ENCODE data around the gene MSRB3.

The MSRB3 gene

DNA sequence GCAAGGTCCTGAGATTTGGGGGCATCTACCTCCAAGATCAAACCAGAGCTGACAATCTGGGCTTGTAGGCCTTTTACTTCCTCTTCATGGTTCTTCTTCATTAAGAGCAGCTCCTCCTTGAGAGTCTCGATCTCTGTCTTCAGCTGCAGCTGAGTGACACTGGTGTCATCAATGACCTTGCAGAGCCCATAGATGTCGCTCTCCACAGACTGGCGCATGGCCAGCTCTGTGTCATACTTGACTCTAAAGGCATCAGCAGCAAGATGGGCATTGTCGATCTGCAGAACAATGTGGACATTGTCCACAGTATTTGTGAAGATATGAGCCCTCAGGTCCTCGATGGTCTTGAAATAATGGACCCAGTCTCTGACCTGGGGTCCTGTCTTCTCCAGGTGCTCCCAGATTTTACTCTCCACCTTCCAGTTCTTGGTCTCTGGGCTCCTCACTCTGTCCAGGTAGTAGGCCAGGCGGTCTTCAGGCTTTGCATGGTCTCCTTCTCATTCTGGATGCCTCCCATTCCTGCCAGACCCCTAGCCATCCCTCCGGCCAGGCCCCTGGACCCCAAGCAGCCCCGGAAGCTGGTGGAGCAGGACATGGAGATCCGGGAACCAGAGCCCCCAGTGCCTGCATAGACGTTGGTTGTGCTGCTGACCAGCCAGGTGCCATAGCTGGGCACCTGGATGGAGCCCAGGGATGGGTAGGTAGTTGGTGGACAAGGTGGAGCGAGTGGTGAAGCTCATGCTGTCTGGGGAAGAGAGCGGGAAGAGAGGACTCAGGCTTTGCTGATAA lies 141.0 kb downstream of the MSRB3 start:
- peaks cover 3% of the 10 kb centered on the region for H3K4me1 ChIP-seq (ENCODE audit: control insufficient read depth, insufficient read depth, low read length, unreplicated experiment)

DNA sequence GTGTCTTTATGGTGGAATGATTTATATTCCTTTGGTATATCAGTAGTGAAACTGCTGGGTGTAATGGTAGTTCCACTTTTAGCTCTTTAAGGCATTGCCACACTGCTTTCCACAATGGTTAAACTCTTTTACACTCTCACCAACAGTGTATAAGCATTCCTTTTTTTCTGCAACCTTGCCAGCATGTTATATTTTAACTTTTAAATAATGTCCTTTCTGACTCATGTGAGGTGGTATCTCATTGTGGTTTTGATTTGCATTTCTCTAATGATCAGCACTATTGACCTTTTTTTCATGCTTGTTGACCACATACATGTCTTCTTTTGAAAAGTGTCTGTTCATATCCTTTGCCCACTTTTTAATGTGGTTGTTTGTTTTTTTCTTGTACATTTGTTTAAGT lies 142.5 kb downstream of the MSRB3 start:
- Histone ChIP-seq H3K27me3 (ENCODE audit: insufficient read depth, low read length) (no peaks in the 10 kb centered on the region), H3K36me3 (ENCODE audit: insufficient read depth, low read length) (peaks cover 20% of the 10 kb centered on the region), H3K4me1 (ENCODE audit: control insufficient read depth, insufficient read depth, low read length, unreplicated experiment) (no peaks in the 10 kb centered on the region), H3K27ac (ENCODE audit: low read depth, low read length) (no peak overlapping the region), H3K79me2 (ENCODE audit: control insufficient read depth, insufficient read depth, low read length, unreplicated experiment) (no peaks in the 10 kb centered on the region), H3K4me3 (ENCODE audit: low read depth, low read length) (no peak overlapping the region), H2AFZ (ENCODE audit: low read length, unreplicated experiment) (no peak overlapping the region)

More for the DNA sequence above, 141.0 kb downstream of the MSRB3 start:
- H3K79me2 ChIP-seq (ENCODE audit: control insufficient read depth, insufficient read depth, low read length, unreplicated experiment), result no peaks in the 10 kb centered on the region
- H2AFZ ChIP-seq (ENCODE audit: low read length, unreplicated experiment), result no peak overlapping the region
- no peaks in the 10 kb centered on the region for H3K27me3 ChIP-seq (ENCODE audit: insufficient read depth, low read length)
- no peak overlapping the region for H3K4me3 ChIP-seq (ENCODE audit: low read depth, low read length)
- H3K27ac ChIP-seq (ENCODE audit: low read depth, low read length), result no peak overlapping the region
- peaks cover 15% of the 10 kb centered on the region; the same call in 1 of the 2 replicates for H3K36me3 ChIP-seq (ENCODE audit: insufficient read depth, low read length)

DNA sequence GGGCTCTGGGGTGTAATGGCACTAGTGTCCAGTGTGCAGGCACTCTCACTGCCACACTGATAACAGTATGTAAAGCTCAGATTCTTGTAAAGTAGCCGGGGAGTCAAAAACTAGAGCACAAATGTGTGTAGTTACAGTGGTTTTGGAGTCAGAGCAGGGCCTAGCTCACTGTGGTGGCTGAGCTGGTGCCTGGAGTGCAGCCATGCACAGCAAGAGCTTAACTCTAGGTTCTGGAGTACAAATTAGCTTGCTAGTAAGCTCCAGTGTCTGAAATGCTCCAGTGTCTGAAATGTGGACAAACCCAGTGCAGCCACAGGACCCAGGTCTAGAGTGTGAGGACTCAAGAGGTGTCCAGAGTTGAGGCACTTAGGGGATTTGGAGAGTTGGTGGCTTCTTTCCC lies 149.2 kb downstream of the MSRB3 start:
- Histone ChIP-seq H3K4me3 (ENCODE audit: low read depth, low read length) (no peak overlapping the region), H3K27ac (ENCODE audit: low read depth, low read length) (no peak overlapping the region)

DNA sequence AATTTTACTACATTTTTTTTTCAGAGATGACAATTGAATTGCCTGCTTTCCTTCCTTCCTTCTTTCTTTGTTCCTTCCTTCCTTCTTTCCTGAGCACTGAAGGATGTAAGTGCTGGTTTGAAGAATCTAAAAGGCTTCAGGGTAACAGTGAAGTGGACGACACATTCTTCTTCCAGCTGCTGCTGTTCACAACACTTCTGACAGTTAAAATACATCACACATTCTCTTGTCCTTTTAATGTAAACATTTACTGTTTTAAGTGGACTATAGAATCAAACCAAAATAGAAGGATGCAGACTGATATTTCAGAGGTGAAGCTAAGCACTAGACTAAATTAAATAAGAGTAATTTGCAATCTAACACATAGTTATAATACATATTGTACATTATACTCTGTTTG lies 151.5 kb downstream of the MSRB3 start:
- Histone ChIP-seq H3K4me1 (ENCODE audit: control insufficient read depth, insufficient read depth, low read length, unreplicated experiment) (peaks cover 42% of the 10 kb centered on the region), H2AFZ (ENCODE audit: low read length, unreplicated experiment) (peak overlapping the region; percentile 16), H3K27ac (ENCODE audit: low read depth, low read length) (peak overlapping the region; percentile 89), H3K79me2 (ENCODE audit: control insufficient read depth, insufficient read depth, low read length, unreplicated experiment) (peaks cover 4% of the 10 kb centered on the region), H3K27me3 (ENCODE audit: insufficient read depth, low read length) (no peaks in the 10 kb centered on the region), H3K4me3 (ENCODE audit: low read depth, low read length) (peak overlapping the region; percentile 50; the same call in 1 of the 2 replicates), H3K36me3 (ENCODE audit: insufficient read depth, low read length) (peaks cover 5% of the 10 kb centered on the region; the same call in 1 of the 2 replicates)

More for the DNA sequence above, 149.2 kb downstream of the MSRB3 start:
- H2AFZ ChIP-seq (ENCODE audit: low read length, unreplicated experiment), result no peak overlapping the region
- H3K4me1 ChIP-seq (ENCODE audit: control insufficient read depth, insufficient read depth, low read length, unreplicated experiment), result peaks cover 37% of the 10 kb centered on the region
- H3K36me3 ChIP-seq (ENCODE audit: insufficient read depth, low read length), result peaks cover 5% of the 10 kb centered on the region; the same call in 1 of the 2 replicates
- peaks cover 4% of the 10 kb centered on the region for H3K79me2 ChIP-seq (ENCODE audit: control insufficient read depth, insufficient read depth, low read length, unreplicated experiment)
- no peaks in the 10 kb centered on the region for H3K27me3 ChIP-seq (ENCODE audit: insufficient read depth, low read length)

DNA sequence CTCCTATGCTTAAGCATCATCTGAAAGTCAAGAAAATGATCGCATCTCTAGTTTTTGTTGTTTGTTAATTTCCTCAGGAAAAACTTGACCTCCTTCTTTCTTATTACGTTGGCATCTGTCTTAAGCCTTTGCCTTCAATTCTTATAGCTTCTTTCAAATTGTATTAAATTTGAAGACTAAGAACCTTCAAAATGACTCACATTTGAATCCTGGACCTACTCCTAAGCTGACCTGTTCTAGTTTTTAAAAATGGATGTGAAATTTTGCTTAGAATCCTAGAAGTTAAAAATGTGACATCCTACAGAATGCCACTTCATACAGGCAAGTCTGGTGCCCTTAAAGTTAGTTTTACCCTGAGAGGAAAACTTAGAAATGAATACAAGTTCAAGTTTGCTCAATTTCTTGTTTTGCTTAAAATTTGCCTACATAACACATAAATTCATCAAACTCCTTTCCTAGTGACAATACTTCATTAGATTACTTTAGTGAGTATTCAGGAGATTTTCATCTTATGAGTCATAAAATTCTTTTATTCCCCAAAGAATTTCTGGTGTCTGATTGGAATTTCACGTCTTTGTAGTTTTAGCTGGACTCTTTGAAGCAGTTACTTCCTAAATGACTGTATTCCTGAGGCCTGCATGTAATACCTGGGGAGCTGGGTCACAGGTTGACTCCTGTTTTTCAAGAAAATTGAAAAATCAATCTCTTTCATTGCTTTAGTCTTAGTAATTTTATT lies 152.3 kb downstream of the MSRB3 start:
- Histone ChIP-seq H3K27me3 (ENCODE audit: insufficient read depth, low read length) (no peaks in the 10 kb centered on the region), H3K4me3 (ENCODE audit: low read depth, low read length) (peak overlapping the region; percentile 50; the same call in 1 of the 2 replicates), H3K79me2 (ENCODE audit: control insufficient read depth, insufficient read depth, low read length, unreplicated experiment) (peaks cover 4% of the 10 kb centered on the region), H3K27ac (ENCODE audit: low read depth, low read length) (peak overlapping the region; percentile 89), H2AFZ (ENCODE audit: low read length, unreplicated experiment) (peak overlapping the region; percentile 2), H3K36me3 (ENCODE audit: insufficient read depth, low read length) (no peaks in the 10 kb centered on the region), H3K4me1 (ENCODE audit: control insufficient read depth, insufficient read depth, low read length, unreplicated experiment) (peaks cover 46% of the 10 kb centered on the region)

DNA sequence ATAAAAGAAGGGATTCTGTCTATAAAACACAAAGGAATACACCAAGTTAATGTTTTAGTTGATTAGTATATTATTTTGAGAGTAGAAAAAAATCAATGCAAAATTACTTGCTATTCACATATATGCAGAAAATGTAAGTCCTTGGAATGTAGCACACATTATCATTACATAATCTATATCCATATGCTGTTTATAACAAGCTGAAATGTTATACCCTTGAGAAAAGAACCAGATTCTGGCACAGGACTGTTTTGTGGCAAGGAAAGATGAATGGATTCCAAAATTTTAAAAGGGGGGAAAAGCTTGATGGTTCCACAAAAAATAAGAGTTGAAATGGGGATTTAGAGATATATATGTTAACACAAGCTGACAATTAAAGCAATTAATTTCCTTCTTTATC lies 153.6 kb downstream of the MSRB3 start:
- no peak overlapping the region for H3K4me3 ChIP-seq (ENCODE audit: low read depth, low read length)
- H3K4me1 ChIP-seq (ENCODE audit: control insufficient read depth, insufficient read depth, low read length, unreplicated experiment), result peaks cover 47% of the 10 kb centered on the region
- H3K79me2 ChIP-seq (ENCODE audit: control insufficient read depth, insufficient read depth, low read length, unreplicated experiment), result peaks cover 2% of the 10 kb centered on the region
- H2AFZ ChIP-seq (ENCODE audit: low read length, unreplicated experiment), result no peak overlapping the region
- H3K27ac ChIP-seq (ENCODE audit: low read depth, low read length), result peak overlapping the region; percentile 89
- H3K36me3 ChIP-seq (ENCODE audit: insufficient read depth, low read length), result peaks cover 7% of the 10 kb centered on the region; the same call in 1 of the 2 replicates
- H3K27me3 ChIP-seq (ENCODE audit: insufficient read depth, low read length), result no peaks in the 10 kb centered on the region

DNA sequence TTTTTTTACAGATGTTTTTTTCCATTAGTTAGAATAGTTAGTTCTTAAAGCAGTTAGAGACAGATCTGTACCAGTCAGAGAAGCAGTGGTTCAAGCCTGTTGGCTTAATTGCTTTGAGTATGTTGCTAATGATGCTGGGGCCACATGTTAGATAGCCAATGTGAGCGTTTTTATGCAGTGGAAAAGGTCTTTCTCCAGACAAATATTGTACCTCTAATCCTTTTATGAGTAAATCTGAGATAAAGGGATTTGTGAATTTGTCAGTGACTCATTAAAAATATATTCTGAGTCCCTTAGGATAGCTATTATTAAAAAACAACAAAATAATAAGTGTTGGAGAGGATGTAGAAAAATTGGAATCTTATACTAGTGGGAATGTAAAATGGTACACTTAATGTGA lies 154.2 kb downstream of the MSRB3 start:
- Histone ChIP-seq H3K4me3 (ENCODE audit: low read depth, low read length) (no peak overlapping the region), H3K27ac (ENCODE audit: low read depth, low read length) (peak overlapping the region; percentile 41), H3K4me1 (ENCODE audit: control insufficient read depth, insufficient read depth, low read length, unreplicated experiment) (peaks cover 47% of the 10 kb centered on the region), H3K79me2 (ENCODE audit: control insufficient read depth, insufficient read depth, low read length, unreplicated experiment) (no peaks in the 10 kb centered on the region), H2AFZ (ENCODE audit: low read length, unreplicated experiment) (no peak overlapping the region), H3K27me3 (ENCODE audit: insufficient read depth, low read length) (no peaks in the 10 kb centered on the region), H3K36me3 (ENCODE audit: insufficient read depth, low read length) (peaks cover 12% of the 10 kb centered on the region; the same call in 1 of the 2 replicates)

DNA sequence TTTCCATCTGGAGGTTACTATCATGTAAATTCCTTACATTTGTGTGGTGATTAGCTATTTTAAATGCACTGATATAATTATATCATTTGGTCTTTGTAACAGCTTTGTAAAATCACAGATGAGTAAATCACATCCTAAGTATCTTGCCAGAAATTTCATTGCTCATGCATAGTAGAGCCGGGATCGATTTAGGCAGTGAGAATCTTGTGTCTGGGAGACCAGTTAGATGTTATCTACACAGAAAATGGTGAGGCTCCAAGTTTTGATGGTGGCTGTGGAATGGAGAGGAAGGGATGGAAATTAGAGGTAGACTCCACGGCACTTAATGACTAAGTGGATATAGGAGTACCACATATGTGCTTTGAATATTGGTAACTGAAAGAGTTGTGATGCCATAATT lies 156.3 kb downstream of the MSRB3 start:
- Histone ChIP-seq H3K36me3 (ENCODE audit: insufficient read depth, low read length) (peaks cover 23% of the 10 kb centered on the region; the same call in 1 of the 2 replicates), H3K4me1 (ENCODE audit: control insufficient read depth, insufficient read depth, low read length, unreplicated experiment) (peaks cover 39% of the 10 kb centered on the region), H3K27ac (ENCODE audit: low read depth, low read length) (no peak overlapping the region), H2AFZ (ENCODE audit: low read length, unreplicated experiment) (no peak overlapping the region), H3K79me2 (ENCODE audit: control insufficient read depth, insufficient read depth, low read length, unreplicated experiment) (no peaks in the 10 kb centered on the region), H3K4me3 (ENCODE audit: low read depth, low read length) (no peak overlapping the region), H3K27me3 (ENCODE audit: insufficient read depth, low read length) (no peaks in the 10 kb centered on the region)

DNA sequence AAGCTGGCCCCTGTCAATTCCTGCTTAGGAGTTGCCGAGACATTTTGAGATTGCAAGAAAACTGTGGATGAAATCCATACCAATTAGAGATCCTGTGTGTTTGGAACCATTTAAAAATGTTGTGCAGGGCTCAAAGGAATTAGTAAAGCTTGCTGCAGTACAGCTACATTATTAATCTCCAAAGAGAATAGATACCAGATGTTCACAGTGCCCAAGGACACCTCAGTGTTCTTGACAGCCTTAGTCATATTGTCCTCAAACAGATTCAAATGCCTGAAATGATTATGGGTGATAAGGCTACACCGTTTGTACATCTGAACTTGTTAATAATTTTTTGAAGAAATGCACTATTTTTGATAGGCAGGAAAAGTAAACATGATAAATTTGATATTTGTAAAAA lies 164.6 kb downstream of the MSRB3 start:
- H3K4me1 ChIP-seq (ENCODE audit: control insufficient read depth, insufficient read depth, low read length, unreplicated experiment), result peaks cover 10% of the 10 kb centered on the region
- H3K36me3 ChIP-seq (ENCODE audit: insufficient read depth, low read length), result 0 out of 2 replicates have a peak, but pooled peaks cover 7% of the 10 kb centered on the region
- no peak overlapping the region for H3K27ac ChIP-seq (ENCODE audit: low read depth, low read length)

DNA sequence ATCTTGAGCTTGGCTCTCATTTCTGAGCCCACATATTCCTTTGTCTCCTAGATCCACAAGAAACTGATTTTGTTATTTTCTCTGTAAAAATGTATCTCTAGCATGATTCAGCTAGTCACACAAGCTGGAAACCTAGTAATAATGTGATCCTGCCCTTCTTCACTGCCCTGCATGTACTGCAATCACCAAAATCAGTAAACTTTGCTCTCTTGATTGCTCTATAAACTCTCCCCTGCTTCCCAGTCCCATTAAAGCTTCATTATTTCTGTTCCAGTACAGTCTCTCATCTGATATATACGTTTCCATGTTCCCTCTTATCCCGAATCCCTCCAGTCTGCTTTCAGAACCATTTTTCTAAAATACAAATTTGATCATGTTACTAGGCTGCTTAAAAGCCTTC lies 166.5 kb downstream of the MSRB3 start:
- Histone ChIP-seq H3K27ac (ENCODE audit: low read depth, low read length) (no peak overlapping the region), H3K36me3 (ENCODE audit: insufficient read depth, low read length) (no peaks in the 10 kb centered on the region), H3K79me2 (ENCODE audit: control insufficient read depth, insufficient read depth, low read length, unreplicated experiment) (no peaks in the 10 kb centered on the region), H2AFZ (ENCODE audit: low read length, unreplicated experiment) (no peak overlapping the region), H3K4me1 (ENCODE audit: control insufficient read depth, insufficient read depth, low read length, unreplicated experiment) (peaks cover 20% of the 10 kb centered on the region), H3K27me3 (ENCODE audit: insufficient read depth, low read length) (no peaks in the 10 kb centered on the region), H3K4me3 (ENCODE audit: low read depth, low read length) (no peak overlapping the region)

More for the DNA sequence above, 164.6 kb downstream of the MSRB3 start:
- H2AFZ ChIP-seq (ENCODE audit: low read length, unreplicated experiment), result no peak overlapping the region
- no peaks in the 10 kb centered on the region for H3K79me2 ChIP-seq (ENCODE audit: control insufficient read depth, insufficient read depth, low read length, unreplicated experiment)
- no peaks in the 10 kb centered on the region for H3K27me3 ChIP-seq (ENCODE audit: insufficient read depth, low read length)
- H3K4me3 ChIP-seq (ENCODE audit: low read depth, low read length), result no peak overlapping the region
